Measurements from ENCODE around the gene PAM.

The PAM gene

DNA sequence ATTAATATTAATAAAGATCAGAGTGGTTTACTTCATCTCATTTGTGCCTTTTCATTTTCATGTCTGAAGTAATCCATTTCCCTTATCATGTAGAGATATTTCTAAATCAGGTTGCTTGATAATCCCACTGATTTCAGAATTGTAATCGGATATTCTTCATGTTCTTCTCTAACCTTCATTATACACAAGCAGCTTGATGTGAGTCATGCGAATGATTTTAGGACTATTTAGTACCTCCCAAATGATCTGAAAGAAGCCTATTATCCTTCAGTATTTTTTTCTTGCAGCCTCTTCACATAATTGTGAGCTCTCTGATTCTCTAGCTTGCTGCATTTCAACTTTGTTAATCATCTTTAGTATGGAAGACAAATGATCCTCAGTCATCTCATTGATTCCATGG, 182.8 kb downstream of the PAM start:
- Histone ChIP-seq H3K36me3 (ENCODE audit: insufficient read depth, insufficient read length, low read length) (no peaks in the 10 kb centered on the region), H3K4me3 (ENCODE audit: insufficient read length, low read depth) (no peak overlapping the region), H3K9ac (ENCODE audit: insufficient read length, low read depth) (no peak overlapping the region), H3K27me3 (ENCODE audit: insufficient read depth, insufficient read length) (no peaks in the 10 kb centered on the region), H3K9me3 (ENCODE audit: insufficient read depth, low read length) (no peaks in the 10 kb centered on the region), H3K4me1 (ENCODE audit: insufficient read depth, insufficient read length) (no peaks in the 10 kb centered on the region)
- DNase-seq (ENCODE audit: low read depth, low spot score): no peak
- TF ChIP-seq ZNF274 (IDR thresholded peaks at IDR 0.05; ENCODE audit: low read depth, low read length): no peak
- TF ChIP-seq SUZ12 (IDR thresholded peaks at IDR 0.05; ENCODE audit: extremely low read depth, insufficient read depth, insufficient read length): no peak
- TF ChIP-seq YY1 (IDR thresholded peaks at IDR 0.05; ENCODE audit: insufficient read depth, insufficient read length): no peak

DNA sequence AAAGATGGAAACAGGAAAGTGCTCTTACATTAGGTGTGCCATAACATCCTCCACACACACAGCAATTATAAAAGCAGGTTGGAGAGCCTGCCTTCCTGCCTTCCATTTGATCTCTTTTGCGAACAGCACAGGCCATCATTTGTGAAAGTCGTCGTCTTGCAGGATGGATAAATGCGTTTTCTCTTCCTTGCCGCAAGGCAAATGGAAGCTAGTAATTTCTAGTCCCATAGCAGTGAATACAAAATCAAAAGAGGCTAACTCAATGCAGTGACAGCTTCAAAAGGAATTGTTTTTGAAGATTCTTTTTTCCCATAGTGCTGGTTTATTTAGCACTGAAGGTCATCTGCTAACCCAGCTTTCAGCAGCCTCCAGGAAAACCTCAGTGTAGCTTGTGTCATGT, 186.0 kb downstream of the PAM start:
- Histone ChIP-seq H3K36me3 (ENCODE audit: insufficient read depth, insufficient read length, low read length) (no peaks in the 10 kb centered on the region), H3K4me3 (ENCODE audit: insufficient read length, low read depth) (no peak overlapping the region), H3K9me3 (ENCODE audit: insufficient read depth, low read length) (no peaks in the 10 kb centered on the region), H3K27me3 (ENCODE audit: insufficient read depth, insufficient read length) (no peaks in the 10 kb centered on the region), H3K9ac (ENCODE audit: insufficient read length, low read depth) (no peak overlapping the region), H3K4me1 (ENCODE audit: insufficient read depth, insufficient read length) (no peaks in the 10 kb centered on the region)
- TF ChIP-seq ZNF274 (IDR thresholded peaks at IDR 0.05; ENCODE audit: low read depth, low read length): no peak
- TF ChIP-seq YY1 (IDR thresholded peaks at IDR 0.05; ENCODE audit: insufficient read depth, insufficient read length): no peak
- TF ChIP-seq SUZ12 (IDR thresholded peaks at IDR 0.05; ENCODE audit: extremely low read depth, insufficient read depth, insufficient read length): no peak
- no peak for DNase-seq (ENCODE audit: low read depth, low spot score)

DNA sequence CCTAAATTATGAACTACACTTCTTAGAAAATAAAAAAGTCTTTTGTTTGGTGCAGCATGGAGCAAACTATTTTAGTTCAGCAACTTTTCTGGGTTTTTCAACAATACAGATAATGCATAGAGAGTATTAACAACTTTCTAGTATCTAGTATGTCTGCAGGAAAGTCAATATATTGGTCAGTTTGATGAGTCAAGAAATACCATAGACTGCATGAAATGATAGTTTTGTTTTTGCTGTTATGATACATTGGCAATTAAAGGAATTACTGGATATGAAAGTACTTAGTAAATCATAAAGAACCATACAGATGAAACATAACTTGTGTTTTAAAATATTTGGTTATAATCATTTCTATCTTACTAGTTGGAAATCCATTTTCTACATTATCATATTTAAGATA, 191.3 kb downstream of the PAM start:
- Histone ChIP-seq H3K36me3 (ENCODE audit: insufficient read depth, insufficient read length, low read length) (peaks cover 4% of the 10 kb centered on the region), H3K4me1 (ENCODE audit: insufficient read depth, insufficient read length) (no peaks in the 10 kb centered on the region), H3K9me3 (ENCODE audit: insufficient read depth, low read length) (no peaks in the 10 kb centered on the region), H3K27me3 (ENCODE audit: insufficient read depth, insufficient read length) (no peaks in the 10 kb centered on the region), H3K4me3 (ENCODE audit: insufficient read length, low read depth) (no peak overlapping the region), H3K9ac (ENCODE audit: insufficient read length, low read depth) (no peak overlapping the region)
- TF ChIP-seq YY1 (IDR thresholded peaks at IDR 0.05; ENCODE audit: insufficient read depth, insufficient read length) (no peak), ZNF274 (IDR thresholded peaks at IDR 0.05; ENCODE audit: low read depth, low read length) (no peak), SUZ12 (IDR thresholded peaks at IDR 0.05; ENCODE audit: extremely low read depth, insufficient read depth, insufficient read length) (no peak)
- DNase-seq (ENCODE audit: low read depth, low spot score): no peak

DNA sequence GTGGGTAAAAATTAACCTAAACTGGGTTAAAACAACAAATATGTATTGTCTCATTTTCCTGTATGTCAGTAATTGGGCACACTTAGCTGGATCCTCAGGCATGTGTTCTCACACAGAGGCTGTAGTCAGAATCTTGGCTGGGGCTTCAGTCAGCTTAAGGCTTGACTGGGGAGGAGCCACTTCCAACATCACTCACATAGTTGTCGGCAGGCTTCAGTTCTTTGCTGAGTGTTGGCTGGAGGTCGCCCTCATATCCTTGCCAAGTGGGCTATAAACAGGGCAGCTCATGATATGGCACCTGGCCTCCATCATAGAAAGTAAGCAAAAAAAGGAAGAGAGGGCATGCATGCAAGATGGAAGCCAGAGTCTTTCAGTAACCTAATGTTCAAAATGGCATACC, 191.9 kb downstream of the PAM start:
- Histone ChIP-seq H3K36me3 (ENCODE audit: insufficient read depth, insufficient read length, low read length) (peaks cover 4% of the 10 kb centered on the region), H3K4me1 (ENCODE audit: insufficient read depth, insufficient read length) (no peaks in the 10 kb centered on the region), H3K9me3 (ENCODE audit: insufficient read depth, low read length) (no peaks in the 10 kb centered on the region), H3K4me3 (ENCODE audit: insufficient read length, low read depth) (no peak overlapping the region), H3K9ac (ENCODE audit: insufficient read length, low read depth) (no peak overlapping the region), H3K27me3 (ENCODE audit: insufficient read depth, insufficient read length) (no peaks in the 10 kb centered on the region)
- TF ChIP-seq SUZ12 (IDR thresholded peaks at IDR 0.05; ENCODE audit: extremely low read depth, insufficient read depth, insufficient read length) (no peak), YY1 (IDR thresholded peaks at IDR 0.05; ENCODE audit: insufficient read depth, insufficient read length) (no peak), ZNF274 (IDR thresholded peaks at IDR 0.05; ENCODE audit: low read depth, low read length) (no peak)
- no peak for DNase-seq (ENCODE audit: low read depth, low spot score)

DNA sequence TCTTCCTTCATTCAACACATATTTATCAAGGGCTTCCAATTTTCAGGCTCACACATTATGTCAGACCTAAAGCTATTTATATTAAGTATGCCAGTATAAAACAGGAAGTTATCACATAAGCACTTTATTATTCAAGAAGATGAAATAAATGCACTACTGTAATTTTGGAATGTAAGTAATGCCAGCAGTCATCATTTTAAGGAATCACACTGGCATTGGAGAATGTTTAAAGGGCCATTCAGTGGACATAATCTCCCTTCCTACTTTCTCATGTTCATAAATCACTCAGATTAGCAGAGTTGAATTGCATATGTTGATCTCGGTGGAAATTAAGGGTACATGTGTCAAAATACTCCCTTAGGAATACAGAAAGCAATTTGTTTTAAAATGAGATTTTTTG, 200.4 kb downstream of the PAM start:
- Histone ChIP-seq H3K9ac (ENCODE audit: insufficient read length, low read depth) (no peak overlapping the region), H3K36me3 (ENCODE audit: insufficient read depth, insufficient read length, low read length) (peaks cover 4% of the 10 kb centered on the region), H3K4me1 (ENCODE audit: insufficient read depth, insufficient read length) (no peaks in the 10 kb centered on the region), H3K9me3 (ENCODE audit: insufficient read depth, low read length) (no peaks in the 10 kb centered on the region), H3K4me3 (ENCODE audit: insufficient read length, low read depth) (no peak overlapping the region), H3K27me3 (ENCODE audit: insufficient read depth, insufficient read length) (no peaks in the 10 kb centered on the region)
- no peak for DNase-seq (ENCODE audit: low read depth, low spot score)
- TF ChIP-seq ZNF274 (IDR thresholded peaks at IDR 0.05; ENCODE audit: low read depth, low read length) (no peak), YY1 (IDR thresholded peaks at IDR 0.05; ENCODE audit: insufficient read depth, insufficient read length) (no peak), SUZ12 (IDR thresholded peaks at IDR 0.05; ENCODE audit: extremely low read depth, insufficient read depth, insufficient read length) (no peak)

DNA sequence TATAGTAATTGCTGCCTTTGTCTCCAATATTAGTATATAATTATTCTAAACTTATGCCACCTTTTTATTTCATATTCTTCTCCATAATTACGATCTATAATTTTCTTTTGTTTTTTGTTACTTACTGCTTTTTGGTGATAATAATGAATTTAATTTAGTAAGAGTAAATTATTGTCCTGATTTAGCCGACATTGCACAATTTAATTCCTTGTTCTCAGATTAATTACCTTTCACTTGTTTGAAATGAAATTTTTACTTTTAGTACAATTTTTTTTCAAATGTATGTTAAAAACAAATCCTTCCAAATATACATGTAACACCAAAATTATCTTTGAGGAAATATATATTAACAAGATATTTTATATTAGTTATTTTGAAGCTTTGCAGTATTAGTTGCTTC, 201.5 kb downstream of the PAM start:
- H3K27me3 ChIP-seq (ENCODE audit: insufficient read depth, insufficient read length): no peaks in the 10 kb centered on the region
- H3K9ac ChIP-seq (ENCODE audit: insufficient read length, low read depth): no peak overlapping the region
- no peak overlapping the region for H3K4me3 ChIP-seq (ENCODE audit: insufficient read length, low read depth)
- H3K9me3 ChIP-seq (ENCODE audit: insufficient read depth, low read length): no peaks in the 10 kb centered on the region
- DNase-seq (ENCODE audit: low read depth, low spot score): no peak
- no peaks in the 10 kb centered on the region for H3K4me1 ChIP-seq (ENCODE audit: insufficient read depth, insufficient read length)
- TF ChIP-seq YY1 (IDR thresholded peaks at IDR 0.05; ENCODE audit: insufficient read depth, insufficient read length) (no peak), ZNF274 (IDR thresholded peaks at IDR 0.05; ENCODE audit: low read depth, low read length) (no peak), SUZ12 (IDR thresholded peaks at IDR 0.05; ENCODE audit: extremely low read depth, insufficient read depth, insufficient read length) (no peak)
- no peaks in the 10 kb centered on the region for H3K36me3 ChIP-seq (ENCODE audit: insufficient read depth, insufficient read length, low read length)

DNA sequence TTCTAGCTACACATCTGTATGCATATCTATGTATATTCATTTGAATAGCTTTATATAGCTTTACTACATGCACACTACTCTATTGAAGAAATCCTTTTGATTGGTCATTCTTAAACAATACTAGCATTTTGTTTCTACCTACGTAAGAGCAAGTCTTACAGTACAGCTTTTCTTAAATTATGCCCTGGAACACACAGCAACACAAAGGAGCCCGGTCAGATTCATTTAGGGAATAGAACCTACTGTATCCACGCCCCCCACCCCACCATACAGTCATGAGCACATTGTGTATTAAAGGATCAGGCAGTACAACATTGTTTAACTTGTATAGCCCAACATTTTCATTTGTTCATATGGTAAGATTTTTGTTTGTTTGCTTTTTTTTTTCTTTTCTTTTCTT, 202.0 kb downstream of the PAM start:
- Histone ChIP-seq H3K36me3 (ENCODE audit: insufficient read depth, insufficient read length, low read length) (no peaks in the 10 kb centered on the region), H3K9ac (ENCODE audit: insufficient read length, low read depth) (no peak overlapping the region), H3K4me3 (ENCODE audit: insufficient read length, low read depth) (no peak overlapping the region), H3K9me3 (ENCODE audit: insufficient read depth, low read length) (no peaks in the 10 kb centered on the region), H3K27me3 (ENCODE audit: insufficient read depth, insufficient read length) (no peaks in the 10 kb centered on the region), H3K4me1 (ENCODE audit: insufficient read depth, insufficient read length) (no peaks in the 10 kb centered on the region)
- TF ChIP-seq YY1 (IDR thresholded peaks at IDR 0.05; ENCODE audit: insufficient read depth, insufficient read length): no peak
- no peak for TF ChIP-seq SUZ12 (IDR thresholded peaks at IDR 0.05; ENCODE audit: extremely low read depth, insufficient read depth, insufficient read length)
- no peak for TF ChIP-seq ZNF274 (IDR thresholded peaks at IDR 0.05; ENCODE audit: low read depth, low read length)
- DNase-seq (ENCODE audit: low read depth, low spot score): no peak
